H1 (cell line): Measurements from ENCODE around the gene TRIM68. TPM values are rescaled to one million over a fixed set of nuclear protein-coding genes. Genes with fewer than 3 reads are reported as not detected.

Experiments
- CTCF ChIA-PET: fragments of 300-600 bp; sonication (Branson Sonifier 250); formaldehyde crosslinking; loops from one replicate; lab custom pipeline; 2021; ENCODE audit not compliant: partially characterized antibody; lab: Charles Lee
- POLR2A ChIA-PET: fragments of 300-600 bp; sonication (Branson Sonifier 250); formaldehyde crosslinking; loops from one replicate; lab custom pipeline; 2021; ENCODE audit warnings: inconsistent platforms; ENCODE audit not compliant: partially characterized antibody; lab: Charles Lee
- DNase-seq, 2 experiments: peaks; one replicate each; pipeline versions ENCODE4 v3.0.0 to v3.0.0-alpha.2; 2010 to 2022; ENCODE audit warnings: low spot score in 2 of 2, low read depth in 1 of 2, mixed read lengths in 1 of 2
- FAIRE-seq: peaks from 2 replicates; lab custom pipeline; 2011; peaks lifted over from hg19 to GRCh38; lab: Jason Lieb, UNC
- H2AFZ ChIP-seq: 2 replicates; pipeline ENCODE4 v1.8.1; 2012; ENCODE audit warnings: low read length, inconsistent platforms
- H2AK5ac ChIP-seq: 2 replicates; pipeline ENCODE4 v1.6.1; 2013; ENCODE audit warnings: low read depth, low read length
- H2BK120ac ChIP-seq: replicated peaks from 2 replicates; pipeline ENCODE3; 2013; ENCODE audit warnings: low read depth, low read length, inconsistent platforms
- H2BK12ac ChIP-seq: 2 replicates; pipeline ENCODE4 v1.6.1; 2013; ENCODE audit warnings: low read depth, low read length
- H2BK15ac ChIP-seq: 2 replicates; pipeline ENCODE4 v1.6.1; 2013; ENCODE audit warnings: low read length
- H2BK20ac ChIP-seq: 2 replicates; pipeline ENCODE4 v1.6.1; 2013; ENCODE audit warnings: low read length
- H2BK5ac ChIP-seq: 2 replicates; pipeline ENCODE4 v1.6.1; 2013; ENCODE audit warnings: low read depth, low read length
- H3K14ac ChIP-seq: 2 replicates; pipeline ENCODE4 v1.6.1; 2013; ENCODE audit warnings: inconsistent platforms; ENCODE audit not compliant: insufficient read length
- H3K18ac ChIP-seq: 2 replicates; pipeline ENCODE4 v1.6.1; 2013; ENCODE audit warnings: low read length; ENCODE audit errors: extremely low read depth
- H3K23ac ChIP-seq: 2 replicates; pipeline ENCODE4 v1.6.1; 2013; ENCODE audit warnings: inconsistent platforms; ENCODE audit not compliant: insufficient read length
- H3K23me2 ChIP-seq: 2 replicates; pipeline ENCODE4 v1.6.1; 2013; ENCODE audit warnings: low read depth, low read length
- H3K27ac ChIP-seq: 2 replicates; pipeline ENCODE4 v1.6.1; 2011; ENCODE audit warnings: low read depth, low read length, inconsistent platforms
- H3K27me3 ChIP-seq, 4 experiments: replicated peaks in 1 of 4; 1 replicate in 1 of 4; 2 replicates in 3 of 4; pipeline versions ENCODE4 v1.6.1 to v1.8.1; 2011 to 2013; ENCODE audit warnings: low read length in 3 of 4, mild to moderate bottlenecking in 3 of 4, inconsistent platforms in 2 of 4, mixed read lengths in 2 of 4, moderate library complexity in 1 of 4; ENCODE audit not compliant: control insufficient read depth in 3 of 4, insufficient read depth in 3 of 4; ENCODE audit errors: extremely low read depth in 1 of 4
- H3K36me3 ChIP-seq, 4 experiments: 2 replicates each; pipeline versions ENCODE4 v1.6.1 to v1.8.1; 2011 to 2013; ENCODE audit warnings: mild to moderate bottlenecking in 4 of 4, low read length in 3 of 4, moderate library complexity in 2 of 4, control low read depth in 1 of 4, inconsistent platforms in 1 of 4; ENCODE audit not compliant: insufficient read depth in 4 of 4, control insufficient read depth in 2 of 4
- H3K4ac ChIP-seq: replicated peaks from 2 replicates; pipeline ENCODE3; 2013; ENCODE audit warnings: low read length, low read depth, mixed read lengths, inconsistent platforms; ENCODE audit not compliant: insufficient read length
- H3K4me1 ChIP-seq, 4 experiments: replicated peaks in 1 of 4; 1 replicate in 1 of 4; 2 replicates in 3 of 4; pipeline versions ENCODE4 v1.6.1 to v1.8.1; 2011 to 2013; ENCODE audit warnings: low read length in 3 of 4, inconsistent platforms in 2 of 4, mixed read lengths in 1 of 4; ENCODE audit not compliant: insufficient read depth in 4 of 4, control insufficient read depth in 3 of 4
- H3K4me2 ChIP-seq, 2 experiments: 2 replicates each; pipeline versions ENCODE4 v1.6.1 to v1.8.1; 2011 to 2013; ENCODE audit warnings: low read depth in 2 of 2, low read length in 2 of 2, control low read depth in 1 of 2, inconsistent platforms in 1 of 2, mild to moderate bottlenecking in 1 of 2; ENCODE audit not compliant: insufficient read depth in 1 of 2
- H3K4me3 ChIP-seq, 4 experiments: fragments of 200-600, 300-600 bp in 1 of 4; sonication (generic), shearing (Covaris generic), sonication (Bioruptor Twin) in 1 of 4; 2 replicates each; pipeline versions ENCODE4 v1.5.1 to v1.8.1; 2011 to 2016; ENCODE audit warnings: low read length in 4 of 4, low read depth in 3 of 4, control low read depth in 2 of 4, inconsistent platforms in 2 of 4, mild to moderate bottlenecking in 2 of 4, mixed read lengths in 1 of 4, moderate library complexity in 1 of 4; ENCODE audit not compliant: insufficient read depth in 2 of 4; ENCODE audit errors: extremely low read depth in 1 of 4
- H3K56ac ChIP-seq: replicated peaks from 2 replicates; pipeline ENCODE3; 2013; ENCODE audit warnings: low read depth, mild to moderate bottlenecking, mixed read lengths, low read length, inconsistent platforms; ENCODE audit not compliant: insufficient read length
- H3K79me1 ChIP-seq: 2 replicates; pipeline ENCODE4 v1.6.1; 2013; ENCODE audit warnings: low read depth, low read length, control low read depth
- H3K79me2 ChIP-seq, 2 experiments: 2 replicates each; pipeline versions ENCODE4 v1.6.1 to v1.8.1; 2012 to 2013; ENCODE audit warnings: low read length in 2 of 2, mild to moderate bottlenecking in 2 of 2, inconsistent platforms in 1 of 2; ENCODE audit not compliant: insufficient read depth in 2 of 2, control insufficient read depth in 1 of 2
- H3K9ac ChIP-seq, 4 experiments: replicated peaks in 1 of 4; 1 replicate in 1 of 4; 2 replicates in 3 of 4; pipeline versions ENCODE4 v1.6.1 to v1.8.1; 2011 to 2013; ENCODE audit warnings: low read depth in 3 of 4, low read length in 3 of 4, control low read depth in 2 of 4, mild to moderate bottlenecking in 2 of 4, moderate library complexity in 2 of 4, inconsistent platforms in 1 of 4; ENCODE audit errors: extremely low read depth in 1 of 4
- H3K9me3 ChIP-seq, 2 experiments: 2 replicates each; pipeline versions ENCODE4 v1.6.1 to v1.8.1; 2012 to 2013; ENCODE audit warnings: mild to moderate bottlenecking in 2 of 2, moderate library complexity in 2 of 2, control low read depth in 1 of 2, inconsistent platforms in 1 of 2, low read depth in 1 of 2, low read length in 1 of 2, mixed read lengths in 1 of 2; ENCODE audit not compliant: insufficient read depth in 2 of 2
- H4K20me1 ChIP-seq, 2 experiments: replicated peaks in 1 of 2; 2 replicates each; pipeline versions ENCODE3 to v1.8.1; 2011 to 2013; ENCODE audit warnings: inconsistent platforms in 2 of 2, low read length in 2 of 2, mild to moderate bottlenecking in 1 of 2; ENCODE audit not compliant: insufficient read depth in 2 of 2, control insufficient read depth in 1 of 2
- H4K5ac ChIP-seq: 2 replicates; pipeline ENCODE4 v1.6.1; 2013; ENCODE audit warnings: low read length, low read depth, mixed read lengths, inconsistent platforms; ENCODE audit not compliant: insufficient read length
- H4K8ac ChIP-seq: 2 replicates; pipeline ENCODE4 v1.8.0; 2013; ENCODE audit warnings: mild to moderate bottlenecking, moderate library complexity, low read length, inconsistent platforms; ENCODE audit not compliant: insufficient read depth; ENCODE audit errors: extremely low read depth
- H4K91ac ChIP-seq: replicated peaks from 2 replicates; pipeline ENCODE3; 2013; ENCODE audit warnings: low read length, mixed read lengths, inconsistent platforms; ENCODE audit not compliant: insufficient read length
- ASH2L ChIP-seq: fragments of 200-600, 300-600 bp; sonication (generic); IDR thresholded peaks from one replicate; pipeline ENCODE4 v1.7.1; 2017; ENCODE audit warnings: low read length
- ATF2 ChIP-seq: IDR thresholded peaks from 2 replicates; pipeline ENCODE4 v1.6.1; 2012; ENCODE audit warnings: low read length, inconsistent platforms
- CEBPB ChIP-seq: IDR thresholded peaks from 2 replicates; pipeline ENCODE4 v1.6.1; 2012; ENCODE audit warnings: low read depth, low read length
- E2F6 ChIP-seq: IDR thresholded peaks from 2 replicates; pipeline ENCODE4 v1.6.1; 2012; ENCODE audit warnings: inconsistent platforms
- EZH2 ChIP-seq: fragments of 200-600 bp; sonication (generic); IDR thresholded peaks from 2 replicates; pipeline ENCODE4 v1.7.1; 2012; ENCODE audit warnings: low read depth, mild to moderate bottlenecking, moderate library complexity, low read length, inconsistent platforms; ENCODE audit not compliant: severe bottlenecking
- GABPA ChIP-seq: IDR thresholded peaks from 2 replicates; pipeline ENCODE4 v1.6.1; 2011; ENCODE audit warnings: mild to moderate bottlenecking, low read length, moderate library complexity, borderline replicate concordance; ENCODE audit not compliant: insufficient read depth
- HDAC6 ChIP-seq: IDR thresholded peaks from one replicate; pipeline ENCODE4 v1.7.1; 2012; ENCODE audit warnings: low read depth, mild to moderate bottlenecking, inconsistent platforms, low read length, moderate library complexity
- MAX ChIP-seq: IDR thresholded peaks from 2 replicates; pipeline ENCODE4 v1.6.1; 2012; ENCODE audit warnings: inconsistent platforms
- NANOG ChIP-seq: IDR thresholded peaks from 2 replicates; pipeline ENCODE4 v1.6.1; 2011; ENCODE audit warnings: low read length, low read depth, mild to moderate bottlenecking, inconsistent platforms; ENCODE audit not compliant: insufficient read depth, poor library complexity, severe bottlenecking
- RNF2 ChIP-seq: fragments of 200-900, 300-1000 bp; sonication (generic); IDR thresholded peaks from 2 replicates; pipeline ENCODE4 v1.7.1; 2016; ENCODE audit warnings: borderline replicate concordance, low read depth, mild to moderate bottlenecking, antibody characterized with exemption, low read length; ENCODE audit not compliant: poor library complexity, severe bottlenecking; ENCODE audit errors: missing control alignments
- polyA plus RNA-seq, 7 experiments: library from polyadenylated mRNA; depleted of rRNA in 3 of 7; stranded (reverse) in 5 of 7; unstranded in 2 of 7; fragments of >200 nt in 5 of 7; fragments of 200-250 nt in 2 of 7; gene quantifications; 1 replicate in 5 of 7; 2 replicates in 1 of 7; 4 replicates in 1 of 7; pipeline versions ENCODE4 v1.2.1 to v1.2.3, GENCODE V29; 2011 to 2013; ENCODE audit warnings: missing spikeins in 2 of 7, mixed read lengths in 2 of 7
- total RNA-seq: library from RNA; stranded (reverse); fragmentation: NEBNext Ultra II Directional; extraction: Animal tissue kit (Norgen Biotek cat#: 25700); gene quantifications from 2 replicates; pipeline ENCODE4 v1.2.1, GENCODE V29; 2021

The TRIM68 gene
- total and polyA plus RNA-seq, 2 of the 8 experiments (the other 6 are each of a cell fraction or from before 2014, with no cell fraction given), result 3.4 to 5.7 TPM

DNA sequence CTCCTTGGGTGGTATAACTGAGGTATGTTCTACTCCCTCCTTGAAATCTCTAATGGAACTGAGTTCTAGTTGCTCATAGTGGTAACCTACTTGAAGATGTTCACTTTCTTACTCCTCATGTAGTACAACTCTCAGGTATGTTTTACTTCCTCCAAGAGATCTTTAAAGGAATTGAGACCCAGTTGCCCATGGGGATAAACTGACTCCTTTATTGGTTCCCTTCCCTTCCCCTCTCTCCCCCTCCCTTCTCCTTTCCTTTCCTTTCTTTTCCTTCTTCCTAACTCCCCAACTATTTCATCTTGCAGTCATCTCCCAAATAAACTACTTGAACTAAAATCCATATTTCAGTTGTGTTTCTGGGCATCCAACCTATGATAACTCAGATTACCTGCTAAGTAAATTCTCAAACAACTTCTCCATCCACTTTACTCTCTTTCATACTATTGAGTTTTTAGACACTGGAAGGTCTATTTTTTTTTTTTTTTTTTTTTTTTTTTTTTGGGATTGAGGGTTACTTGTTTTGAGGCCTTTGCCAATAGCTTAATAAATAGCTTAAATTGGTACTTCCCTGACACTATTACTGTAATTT is 7.9 kb upstream of the TRIM68 start:
- no peak for TF ChIP-seq ASH2L
- no peak for TF ChIP-seq E2F6
- TF ChIP-seq EZH2, result no peak
- TF ChIP-seq CEBPB, result no peak
- no peak for TF ChIP-seq MAX
- no peak for TF ChIP-seq HDAC6
- TF ChIP-seq ATF2, result no peak
- no peak for TF ChIP-seq NANOG
- TF ChIP-seq GABPA, result no peak
- no peak for TF ChIP-seq RNF2
- TF ChIP-seq, all 59 proteins: peak for 0
- DNase-seq (no peak), FAIRE-seq (no peak)
- no peaks in the 10 kb centered on the region for H4K20me1 ChIP-seq
- no peaks in the 10 kb centered on the region for H3K4me1 ChIP-seq
- H3K23ac ChIP-seq, result no peak overlapping the region
- no peaks in the 10 kb centered on the region for H3K79me1 ChIP-seq
- H3K4ac ChIP-seq, result no peak overlapping the region
- no peak overlapping the region for H4K91ac ChIP-seq
- H2BK5ac ChIP-seq, result no peak overlapping the region
- H2BK15ac ChIP-seq, result no peak overlapping the region
- H3K27me3 ChIP-seq, result no peaks in the 10 kb centered on the region
- no peak overlapping the region for H2BK120ac ChIP-seq
- H3K36me3 ChIP-seq, result no peaks in the 10 kb centered on the region
- no peak overlapping the region for H3K27ac ChIP-seq
- H3K56ac ChIP-seq, result no peak overlapping the region
- H3K4me3 ChIP-seq, result no peak overlapping the region
- no peaks in the 10 kb centered on the region for H3K23me2 ChIP-seq
- H3K79me2 ChIP-seq, result no peaks in the 10 kb centered on the region
- no peak overlapping the region for H2AK5ac ChIP-seq
- no peaks in the 10 kb centered on the region for H3K9me3 ChIP-seq
- no peak overlapping the region for H4K8ac ChIP-seq
- no peak overlapping the region for H3K4me2 ChIP-seq
- no peak overlapping the region for H2AFZ ChIP-seq
- no peak overlapping the region for H3K9ac ChIP-seq
- H4K5ac ChIP-seq, result no peak overlapping the region
- H2BK20ac ChIP-seq, result no peak overlapping the region
- no peak overlapping the region for H2BK12ac ChIP-seq
- H3K18ac ChIP-seq, result no peak overlapping the region
- ChIA-PET CTCF (interaction anchor here (0.9 kb wide), 1 partner anchor 429 kb away, joined by 4 read pairs; no protein-coding TSS in a partner anchor), POLR2A (interaction anchor here (1.3 kb wide), 1 partner anchor 8 kb away, joined by 3 read pairs; the partner anchor contains the start of gene TRIM68)
- H3K14ac ChIP-seq, result no peak overlapping the region
